ENCODE data around the gene TPD52L1.

- TF ChIP-seq CTCF (IDR thresholded peaks at IDR 0.05) (no peak), POLR2A (IDR thresholded peaks at IDR 0.05) (no peak)
Measured at GRCh38 chr6:125117818-125118217, 35.8 kb upstream of the TPD52L1 start.
